LNCAP (cell line): ENCODE measurements around the gene SLC34A3.

Experiments used
- CTCF ChIP-seq: fragments of 450-650 bp; IDR thresholded peaks from 2 replicates; pipeline ENCODE4 v1.5.1; 2017; ENCODE audit warnings: mild to moderate bottlenecking

Gene SLC34A3

GRCh38 chr9:137277329-137278041, 46.8 kb downstream of the SLC34A3 start, which contains the start of gene TOR4A:
TOR4A (plus strand) TSS chr9:137277726; CDS start chr9:137278690, 964 bp downstream.
- no peak for TF ChIP-seq CTCF

GRCh38 chr9:137278061-137278701, 47.5 kb downstream of the SLC34A3 start:
- TF ChIP-seq CTCF = no peak

GRCh38 chr9:137278721-137279711, 48.3 kb downstream of the SLC34A3 start:
- TF ChIP-seq CTCF = no peak

GRCh38 chr9:137279741-137280473, 49.2 kb downstream of the SLC34A3 start:
- no peak for TF ChIP-seq CTCF

GRCh38 chr9:137280474-137281344, 50.0 kb downstream of the SLC34A3 start:
- TF ChIP-seq CTCF = no peak

GRCh38 chr9:137281345-137282116, 50.8 kb downstream of the SLC34A3 start:
- TF ChIP-seq CTCF = no peak
